ENCODE measurements around the gene NEDD9.

The NEDD9 gene

DNA sequence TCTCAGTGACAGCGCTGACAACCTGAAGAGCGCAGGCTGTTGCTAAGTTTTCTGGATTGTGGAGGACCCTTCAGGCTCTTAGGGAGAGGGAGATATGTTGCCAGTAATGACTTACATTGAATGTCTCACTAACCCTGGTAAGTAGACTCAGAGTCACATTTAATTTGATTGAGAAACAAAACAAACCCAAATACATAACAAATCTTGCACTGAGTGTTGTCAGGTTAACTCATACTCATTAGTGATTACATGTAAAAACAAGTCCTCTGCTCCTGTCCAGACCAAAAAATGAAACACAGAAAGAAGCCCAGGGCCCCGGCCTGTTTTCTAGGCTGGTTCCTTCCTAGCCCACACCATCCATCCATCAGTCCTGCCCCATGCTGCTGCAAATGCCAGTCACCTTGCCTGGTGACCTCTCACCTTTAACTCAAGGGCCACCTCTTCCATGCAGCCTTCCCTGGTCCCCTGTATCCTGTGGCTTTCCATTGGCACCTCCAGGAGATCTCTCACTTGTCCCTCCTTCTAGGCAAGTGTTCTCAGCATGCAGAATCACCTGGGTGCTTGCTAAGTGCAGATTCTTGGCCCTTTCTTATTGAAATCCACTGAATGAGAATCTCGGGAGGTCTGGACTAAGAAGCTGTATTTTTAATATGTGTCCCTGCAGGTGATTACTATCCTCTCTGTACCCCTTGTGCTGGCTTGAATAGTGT lies 86.2 kb downstream of the NEDD9 start:
- Histone ChIP-seq H3K9ac (ENCODE audit: low read length) (no peak overlapping the region), H3K4me1 (ENCODE audit: control insufficient read depth, insufficient read depth, low read length) (peaks cover 7% of the 10 kb centered on the region), H3K9me3 (ENCODE audit: control insufficient read depth, low read length) (no peaks in the 10 kb centered on the region), H3K4me3 (ENCODE audit: low read length) (no peak overlapping the region), H3K27me3 (ENCODE audit: control insufficient read depth, insufficient read depth, low read length) (no peaks in the 10 kb centered on the region), H3K36me3 (ENCODE audit: control insufficient read depth, insufficient read depth, low read length) (no peaks in the 10 kb centered on the region)

DNA sequence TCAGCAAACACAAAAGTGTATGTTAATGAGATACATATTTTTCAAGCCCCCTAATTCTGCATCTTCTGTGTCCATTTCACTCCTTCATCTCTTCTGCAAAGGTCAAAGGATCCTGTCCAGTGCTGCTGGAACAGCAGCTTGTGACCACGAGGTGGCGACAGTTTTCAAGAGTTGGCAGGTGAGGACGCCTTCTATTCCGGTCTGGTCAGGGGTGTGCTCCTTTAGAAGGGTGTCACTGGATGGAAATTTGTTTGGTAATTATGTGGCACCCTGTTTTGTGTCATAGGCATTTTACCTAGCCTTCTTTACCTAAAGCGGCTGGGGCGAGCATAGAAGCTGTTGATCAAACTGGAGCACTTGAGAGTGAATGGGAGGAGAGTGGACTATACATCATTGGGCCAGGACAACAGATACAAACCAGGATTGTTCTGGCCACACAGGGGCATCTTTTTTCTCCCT lies 88.0 kb downstream of the NEDD9 start:
- no peak overlapping the region for H3K9ac ChIP-seq (ENCODE audit: low read length)
- H3K9me3 ChIP-seq (ENCODE audit: control insufficient read depth, low read length): no peaks in the 10 kb centered on the region
- no peaks in the 10 kb centered on the region for H3K27me3 ChIP-seq (ENCODE audit: control insufficient read depth, insufficient read depth, low read length)
- H3K4me1 ChIP-seq (ENCODE audit: control insufficient read depth, insufficient read depth, low read length): peaks cover 7% of the 10 kb centered on the region
- H3K36me3 ChIP-seq (ENCODE audit: control insufficient read depth, insufficient read depth, low read length): no peaks in the 10 kb centered on the region
- no peak overlapping the region for H3K4me3 ChIP-seq (ENCODE audit: low read length)

- H3K4me3 ChIP-seq (ENCODE audit: low read length): no peak overlapping the region
- no peaks in the 10 kb centered on the region for H3K27me3 ChIP-seq (ENCODE audit: control insufficient read depth, insufficient read depth, low read length)
- no peaks in the 10 kb centered on the region for H3K9me3 ChIP-seq (ENCODE audit: control insufficient read depth, low read length)
- H3K4me1 ChIP-seq (ENCODE audit: control insufficient read depth, insufficient read depth, low read length): peaks cover 7% of the 10 kb centered on the region
- H3K36me3 ChIP-seq (ENCODE audit: control insufficient read depth, insufficient read depth, low read length): no peaks in the 10 kb centered on the region
- H3K9ac ChIP-seq (ENCODE audit: low read length): no peak overlapping the region
Observed at GRCh38 chr6:11143394-11144371, 88.8 kb downstream of the NEDD9 start.

DNA sequence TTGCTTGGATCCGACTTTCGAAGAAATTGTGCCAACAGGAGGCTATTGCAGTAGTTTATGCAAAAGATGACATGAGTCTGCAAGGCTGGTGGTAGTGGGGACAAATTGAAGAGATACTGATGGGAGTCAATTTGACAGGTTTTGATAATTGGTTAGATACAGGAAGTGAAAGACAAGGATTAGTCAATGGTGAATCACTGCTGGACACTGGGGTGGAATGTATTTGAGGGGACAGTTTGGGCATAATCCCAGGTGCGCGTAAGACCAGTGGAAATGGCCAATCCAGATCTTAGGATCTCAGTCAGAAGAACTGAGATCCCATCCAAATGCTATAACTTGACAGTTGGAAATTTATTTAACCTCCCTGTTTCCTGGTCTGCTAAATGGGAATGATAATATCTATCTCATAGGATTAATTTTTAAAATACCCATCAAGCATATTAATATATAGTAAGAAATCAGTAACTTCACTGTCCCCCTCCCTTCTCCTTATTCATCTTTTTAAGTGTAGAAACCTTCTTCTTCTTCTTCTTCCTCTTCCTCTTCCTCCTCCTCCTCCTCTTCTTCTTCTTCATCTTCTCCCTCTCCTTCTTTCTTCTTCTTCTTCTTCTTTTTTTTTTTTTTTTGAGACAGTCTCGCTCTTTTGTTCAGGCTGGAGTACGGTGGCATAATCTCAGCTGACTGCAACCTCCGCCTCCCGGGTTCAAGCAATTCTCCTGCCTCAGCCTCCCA lies 90.0 kb downstream of the NEDD9 start:
- no peaks in the 10 kb centered on the region for H3K9me3 ChIP-seq (ENCODE audit: control insufficient read depth, low read length)
- H3K36me3 ChIP-seq (ENCODE audit: control insufficient read depth, insufficient read depth, low read length): no peaks in the 10 kb centered on the region
- no peak overlapping the region for H3K9ac ChIP-seq (ENCODE audit: low read length)
- peaks cover 7% of the 10 kb centered on the region for H3K4me1 ChIP-seq (ENCODE audit: control insufficient read depth, insufficient read depth, low read length)
- no peaks in the 10 kb centered on the region for H3K27me3 ChIP-seq (ENCODE audit: control insufficient read depth, insufficient read depth, low read length)
- H3K4me3 ChIP-seq (ENCODE audit: low read length): no peak overlapping the region

DNA sequence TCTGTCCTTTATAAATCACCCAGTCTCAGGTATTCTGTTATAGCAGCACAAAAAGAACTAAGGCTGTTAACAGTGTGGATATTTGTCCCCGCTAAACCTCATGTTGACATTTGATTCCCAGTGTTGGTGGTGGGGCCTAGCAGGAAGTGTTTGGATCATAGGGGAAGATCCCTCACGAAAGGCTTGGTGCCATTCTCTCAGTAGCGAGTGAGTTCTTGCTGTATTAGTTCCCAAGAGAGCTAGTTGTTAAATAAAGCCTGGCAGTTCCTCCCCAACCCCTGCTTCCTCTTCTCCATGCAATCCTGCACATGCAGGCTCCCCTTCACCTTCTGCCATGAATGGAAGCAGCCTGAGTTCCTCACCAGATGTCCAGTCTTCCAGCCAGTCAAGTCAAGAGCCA lies 91.2 kb downstream of the NEDD9 start:
- Histone ChIP-seq H3K36me3 (ENCODE audit: control insufficient read depth, insufficient read depth, low read length) (no peaks in the 10 kb centered on the region), H3K9ac (ENCODE audit: low read length) (no peak overlapping the region), H3K27me3 (ENCODE audit: control insufficient read depth, insufficient read depth, low read length) (no peaks in the 10 kb centered on the region), H3K4me1 (ENCODE audit: control insufficient read depth, insufficient read depth, low read length) (peaks cover 7% of the 10 kb centered on the region), H3K4me3 (ENCODE audit: low read length) (no peak overlapping the region), H3K9me3 (ENCODE audit: control insufficient read depth, low read length) (no peaks in the 10 kb centered on the region)

- Histone ChIP-seq H3K4me1 (ENCODE audit: control insufficient read depth, insufficient read depth, low read length) (peaks cover 7% of the 10 kb centered on the region), H3K9me3 (ENCODE audit: control insufficient read depth, low read length) (no peaks in the 10 kb centered on the region), H3K27me3 (ENCODE audit: control insufficient read depth, insufficient read depth, low read length) (no peaks in the 10 kb centered on the region), H3K9ac (ENCODE audit: low read length) (no peak overlapping the region), H3K36me3 (ENCODE audit: control insufficient read depth, insufficient read depth, low read length) (no peaks in the 10 kb centered on the region), H3K4me3 (ENCODE audit: low read length) (no peak overlapping the region)
Observed at GRCh38 chr6:11140056-11140455, 92.4 kb downstream of the NEDD9 start.

DNA sequence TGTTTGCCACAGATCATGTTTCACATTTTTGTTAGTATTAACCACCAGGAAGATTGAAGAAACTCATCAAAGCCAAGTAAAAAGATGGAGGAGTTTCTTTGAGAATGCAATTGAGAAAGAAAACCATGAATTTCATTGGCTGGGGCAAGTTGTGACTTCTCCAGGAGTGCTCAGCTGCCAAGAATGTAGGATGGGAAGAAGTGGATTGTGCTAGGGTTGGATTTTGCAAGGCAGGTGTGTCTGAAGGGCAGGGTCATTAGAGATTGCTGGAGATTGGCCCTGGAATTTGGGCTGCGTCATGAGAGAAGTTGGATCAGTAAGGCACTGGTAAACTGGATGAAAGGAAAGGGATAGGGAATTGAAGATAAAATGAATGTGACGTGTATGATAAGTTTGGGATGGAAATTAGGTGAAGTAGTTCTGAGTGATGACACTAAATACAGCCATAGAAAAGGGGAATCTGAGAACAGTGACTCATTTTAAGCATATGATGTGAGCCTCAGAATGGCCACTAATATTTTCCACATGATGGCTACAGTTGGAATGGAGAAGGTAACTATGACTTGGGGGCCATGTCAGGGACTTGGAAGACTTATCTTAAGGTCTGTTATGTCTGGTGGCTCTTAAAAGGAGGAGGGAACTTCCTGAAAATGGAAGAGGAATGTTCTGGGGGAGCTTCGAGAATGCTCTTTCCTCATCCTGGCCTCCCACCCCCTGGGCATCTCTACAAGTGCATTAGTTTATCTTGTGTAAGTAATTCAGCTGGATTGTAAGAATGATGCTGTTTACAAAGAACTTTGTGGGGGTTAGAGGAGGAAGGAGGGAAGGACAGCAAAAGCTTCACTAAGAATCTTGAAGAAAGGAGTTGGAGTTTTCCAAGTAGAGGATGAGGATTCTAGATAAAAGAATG lies 93.2 kb downstream of the NEDD9 start:
- Histone ChIP-seq H3K9me3 (ENCODE audit: control insufficient read depth, low read length) (no peaks in the 10 kb centered on the region), H3K36me3 (ENCODE audit: control insufficient read depth, insufficient read depth, low read length) (no peaks in the 10 kb centered on the region), H3K4me1 (ENCODE audit: control insufficient read depth, insufficient read depth, low read length) (peaks cover 7% of the 10 kb centered on the region), H3K27me3 (ENCODE audit: control insufficient read depth, insufficient read depth, low read length) (no peaks in the 10 kb centered on the region), H3K4me3 (ENCODE audit: low read length) (no peak overlapping the region), H3K9ac (ENCODE audit: low read length) (no peak overlapping the region)

- H3K9ac ChIP-seq (ENCODE audit: low read length): no peak overlapping the region
- no peaks in the 10 kb centered on the region for H3K27me3 ChIP-seq (ENCODE audit: control insufficient read depth, insufficient read depth, low read length)
- no peaks in the 10 kb centered on the region for H3K36me3 ChIP-seq (ENCODE audit: control insufficient read depth, insufficient read depth, low read length)
- no peak overlapping the region for H3K4me3 ChIP-seq (ENCODE audit: low read length)
- H3K4me1 ChIP-seq (ENCODE audit: control insufficient read depth, insufficient read depth, low read length): no peaks in the 10 kb centered on the region
- H3K9me3 ChIP-seq (ENCODE audit: control insufficient read depth, low read length): no peaks in the 10 kb centered on the region
Observed at GRCh38 chr6:11136809-11137208, 95.7 kb downstream of the NEDD9 start.

Measured in mucosa of stomach (tissue), 1 donor.